Right lobe of liver (tissue), 4 donors: Measurements from ENCODE around the gene NBPF15.
"Not testable (repeated sequence)": the region's sequence is repeated elsewhere in the genome, so short reads cannot be mapped to it uniquely, and the experiment has no call there.

Experiments used
- CTCF ChIP-seq, 4 donors: fragments of 200-600 bp in 3 of 4; fragments of 450-650 bp in 1 of 4; IDR thresholded peaks; one replicate each; pipeline versions ENCODE4 v1.5.1 to v1.8.0; 2016 to 2022; ENCODE audit warnings: antibody characterized with exemption in 4 of 4, mild to moderate bottlenecking in 2 of 4
- POLR2A ChIP-seq: fragments of 450-650 bp; IDR thresholded peaks from one replicate; pipeline ENCODE4 v1.6.1; 2017; ENCODE audit warnings: antibody characterized with exemption, mild to moderate bottlenecking
- donor health status: DM: no; HTN: no; CAD: no.
- donor health status: DM: no; HTN: no; CAD: no.
- donor health status: DM: no; HTN: yes; CAD: no.

- not testable (repeated sequence) for TF ChIP-seq CTCF (IDR thresholded peaks at IDR 0.05); POLR2A
These were observed 12.4 kb upstream of the NBPF15 start for GRCh38 chr1:144473897-144474296.
